ENCODE results near the gene TMEM250. TPM values are rescaled to one million over a fixed set of nuclear protein-coding genes. Genes with fewer than 3 reads are reported as not detected.

Gene TMEM250
- total RNA-seq, 1 donor from 2014 or later = 25.0 TPM

DNA sequence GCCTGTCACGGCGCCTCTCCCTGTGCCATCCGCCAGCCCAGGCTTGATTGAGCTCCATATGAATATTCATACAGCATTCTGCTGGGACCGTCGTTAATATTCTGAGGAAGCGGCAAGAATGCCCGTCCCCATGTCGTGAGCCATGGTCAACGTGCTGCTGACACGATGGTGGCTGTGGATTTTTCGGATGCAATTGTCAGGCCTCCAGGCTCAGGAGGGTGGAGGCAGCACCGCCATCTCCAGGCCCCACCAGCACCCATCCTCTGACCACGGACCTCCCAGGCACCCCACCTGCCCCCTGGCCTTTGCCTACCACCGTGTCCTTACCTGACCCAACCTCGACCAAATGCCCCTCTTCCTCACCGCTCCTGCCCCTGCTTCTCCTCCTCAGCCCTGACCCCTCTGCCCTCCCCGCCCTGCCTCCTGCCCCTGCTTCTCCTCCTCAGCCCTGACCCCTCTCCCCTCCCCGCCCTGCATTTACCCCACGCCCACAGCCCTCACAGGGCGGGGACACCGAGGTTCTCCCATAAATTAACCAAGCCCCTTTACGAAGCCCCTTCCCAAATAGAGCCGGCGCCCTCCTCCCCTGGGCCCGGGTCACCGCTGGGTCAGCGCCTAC is 9.9 kb downstream of the TMEM250 start:
- Histone ChIP-seq H3K27me3 (no peaks in the 10 kb centered on the region), H3K4me3 (peak overlapping the region; percentile 31 to 44), H3K4me1 (peaks cover 74% of the 10 kb centered on the region), H3K9me3 (no peaks in the 10 kb centered on the region), H3K36me3 (no peaks in the 10 kb centered on the region), H3K27ac (peak overlapping the region; percentile 89)
- DNase-seq (ENCODE audit: extremely low spot score in 2 of 2) = no peak
- intact Hi-C loops (cut with DNase I) = no loop called here
- TF ChIP-seq CTCF (IDR thresholded peaks at IDR 0.05) (no peak), POLR2A (IDR thresholded peaks at IDR 0.05) (no peak), POLR2AphosphoS5 (IDR thresholded peaks at IDR 0.05; ENCODE audit: insufficient read depth in 1 of 2, low read depth in 1 of 2) (no peak)

GRCh38 chr9:136107953-136108647 is 10.6 kb downstream of the TMEM250 start:
- intact Hi-C loops (cut with DNase I) = no loop called here
- H3K9me3 ChIP-seq = no peaks in the 10 kb centered on the region

DNA sequence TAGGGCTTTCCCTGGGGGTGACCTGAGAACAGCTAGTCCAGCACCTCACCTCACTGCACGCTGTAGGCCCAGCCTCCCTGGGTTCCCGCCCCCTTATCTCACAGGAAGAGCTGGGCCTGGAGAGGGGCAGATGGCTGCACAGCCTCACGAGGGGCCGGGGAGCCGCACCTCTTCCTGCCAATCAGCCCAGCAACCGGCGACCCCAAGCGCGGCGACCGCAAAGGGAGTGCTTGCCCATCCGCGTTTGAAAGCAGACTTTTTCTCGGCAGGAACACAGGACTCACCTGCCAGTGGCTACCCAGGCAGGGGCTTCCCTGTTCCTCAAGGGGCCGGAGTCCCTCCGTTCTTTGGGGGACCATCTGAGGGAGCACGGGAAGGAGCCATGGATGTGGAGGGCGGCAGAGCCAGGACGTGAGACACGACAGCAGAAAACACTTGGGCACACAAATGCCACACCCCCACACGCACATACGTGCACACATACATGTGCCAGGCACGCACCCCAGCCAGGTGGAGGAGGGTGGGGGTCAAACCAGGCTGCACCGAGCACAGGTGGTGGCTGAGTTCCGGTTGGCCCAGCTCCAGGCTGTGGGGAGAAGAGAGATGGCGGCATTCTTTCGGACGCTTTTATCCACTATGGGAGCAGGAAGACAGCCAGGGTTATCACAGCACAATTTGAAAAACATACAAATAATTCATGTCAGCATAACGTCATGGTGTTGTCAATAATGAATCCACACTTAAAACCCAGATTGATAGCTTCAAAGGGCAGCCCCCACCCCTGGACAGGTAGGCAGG is 11.3 kb downstream of the TMEM250 start:
- Histone ChIP-seq H3K4me1 (peaks cover 76% of the 10 kb centered on the region), H3K4me3 (no peak overlapping the region), H3K27me3 (no peaks in the 10 kb centered on the region), H3K27ac (peak overlapping the region; percentile 69), H3K36me3 (no peaks in the 10 kb centered on the region), H3K9me3 (no peaks in the 10 kb centered on the region)
- TF ChIP-seq POLR2A (IDR thresholded peaks at IDR 0.05) = no peak
- TF ChIP-seq CTCF (IDR thresholded peaks at IDR 0.05) = no peak
- no peak for TF ChIP-seq POLR2AphosphoS5 (IDR thresholded peaks at IDR 0.05; ENCODE audit: insufficient read depth in 1 of 2, low read depth in 1 of 2)
- intact Hi-C loops (cut with DNase I) = no loop called here
- DNase-seq (ENCODE audit: extremely low spot score in 2 of 2) = no peak

More at GRCh38 chr9:136107953-136108647, 10.6 kb downstream of the TMEM250 start:
- no peak for TF ChIP-seq POLR2A (IDR thresholded peaks at IDR 0.05)
- peak; percentile 32 to 65 for TF ChIP-seq POLR2AphosphoS5 (IDR thresholded peaks at IDR 0.05; ENCODE audit: insufficient read depth in 1 of 2, low read depth in 1 of 2)
- DNase-seq (ENCODE audit: extremely low spot score in 2 of 2) = no peak
- peaks cover 76% of the 10 kb centered on the region for H3K4me1 ChIP-seq
- H3K27ac ChIP-seq = peak overlapping the region; percentile 89
- no peaks in the 10 kb centered on the region for H3K36me3 ChIP-seq
- no peaks in the 10 kb centered on the region for H3K27me3 ChIP-seq
- H3K4me3 ChIP-seq = no peak overlapping the region

GRCh38 chr9:136105398-136106135 is 13.1 kb downstream of the TMEM250 start:
- no peak for DNase-seq (ENCODE audit: extremely low spot score in 2 of 2)
- H3K9me3 ChIP-seq = no peaks in the 10 kb centered on the region
- H3K27me3 ChIP-seq = no peaks in the 10 kb centered on the region
- intact Hi-C loops (cut with DNase I) = no loop called here
- H3K36me3 ChIP-seq = no peaks in the 10 kb centered on the region
- peaks cover 66% of the 10 kb centered on the region for H3K4me1 ChIP-seq
- H3K4me3 ChIP-seq = no peak overlapping the region
- TF ChIP-seq POLR2A (IDR thresholded peaks at IDR 0.05) (no peak), POLR2AphosphoS5 (IDR thresholded peaks at IDR 0.05; ENCODE audit: insufficient read depth in 1 of 2, low read depth in 1 of 2) (peak in 1 of 2 donors; percentile 50), CTCF (IDR thresholded peaks at IDR 0.05) (no peak)
- peak overlapping the region; percentile 69 for H3K27ac ChIP-seq

DNA sequence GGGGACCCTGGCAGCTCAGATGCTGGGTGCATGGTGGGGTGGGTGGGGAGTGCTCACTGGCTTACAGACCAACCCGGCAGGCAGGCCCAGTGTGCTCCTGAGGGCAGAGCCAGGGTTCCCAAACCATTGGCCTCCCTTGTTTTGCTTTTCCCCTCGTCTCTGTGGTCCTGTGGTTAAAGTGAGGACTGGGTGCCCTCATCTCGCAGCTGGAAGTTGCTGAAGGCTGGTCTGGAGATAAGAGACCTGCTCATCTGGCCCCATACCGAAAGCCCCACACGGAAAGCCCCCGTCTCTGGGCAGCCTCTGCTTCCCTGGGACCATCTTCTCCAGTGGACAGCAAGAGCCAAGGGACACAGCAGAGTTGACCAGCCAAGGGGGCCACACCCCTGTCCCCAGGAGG is 13.8 kb downstream of the TMEM250 start:
- no peaks in the 10 kb centered on the region for H3K9me3 ChIP-seq
- TF ChIP-seq CTCF (IDR thresholded peaks at IDR 0.05) = no peak
- no peak for TF ChIP-seq POLR2AphosphoS5 (IDR thresholded peaks at IDR 0.05; ENCODE audit: insufficient read depth in 1 of 2, low read depth in 1 of 2)
- DNase-seq (ENCODE audit: extremely low spot score in 2 of 2) = no peak
- intact Hi-C loops (cut with DNase I) = no loop called here
- peak overlapping the region; percentile 69 for H3K27ac ChIP-seq
- H3K4me1 ChIP-seq = peaks cover 60% of the 10 kb centered on the region
- no peak overlapping the region for H3K4me3 ChIP-seq
- H3K36me3 ChIP-seq = no peaks in the 10 kb centered on the region
- no peaks in the 10 kb centered on the region for H3K27me3 ChIP-seq
